Stimulated activated CD4-positive, alpha-beta T cell treated with anti-CD3 and anti-CD28 coated beads, TNF-alpha, amount 100 ng/mL, for 1 hour (primary cell): ENCODE data around the gene NOMO2.
"Not testable (repeated sequence)": the region's sequence is repeated elsewhere in the genome, so short reads cannot be mapped to it uniquely, and the experiment has no call there.

Experiments
- DNase-seq, 3 donors: peaks; one replicate each; pipeline ENCODE4 v3.0.0-alpha.2; 2020; ENCODE audit warnings: low read depth in 3 of 3, low spot score in 1 of 3

The NOMO2 gene

DNA sequence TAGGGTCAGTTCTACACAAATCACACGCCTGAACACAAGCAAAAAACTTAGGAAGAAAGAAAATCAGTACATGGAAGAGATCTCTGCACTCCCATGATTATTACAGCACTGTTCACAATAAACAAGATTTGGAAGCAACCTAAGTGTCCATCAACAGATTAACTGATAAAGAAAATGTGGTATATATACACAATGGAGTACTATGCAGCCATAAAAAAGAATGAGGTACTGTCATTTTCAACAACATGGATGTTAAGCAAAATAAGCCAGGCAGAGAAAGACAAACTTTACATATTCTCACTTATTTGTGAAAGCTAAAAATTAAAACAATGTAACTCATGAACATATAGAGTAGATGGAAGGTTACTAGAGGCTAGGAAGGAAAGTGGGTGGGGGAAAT lies 16.0 kb upstream of the NOMO2 start:
- not testable (repeated sequence) for DNase-seq

DNA sequence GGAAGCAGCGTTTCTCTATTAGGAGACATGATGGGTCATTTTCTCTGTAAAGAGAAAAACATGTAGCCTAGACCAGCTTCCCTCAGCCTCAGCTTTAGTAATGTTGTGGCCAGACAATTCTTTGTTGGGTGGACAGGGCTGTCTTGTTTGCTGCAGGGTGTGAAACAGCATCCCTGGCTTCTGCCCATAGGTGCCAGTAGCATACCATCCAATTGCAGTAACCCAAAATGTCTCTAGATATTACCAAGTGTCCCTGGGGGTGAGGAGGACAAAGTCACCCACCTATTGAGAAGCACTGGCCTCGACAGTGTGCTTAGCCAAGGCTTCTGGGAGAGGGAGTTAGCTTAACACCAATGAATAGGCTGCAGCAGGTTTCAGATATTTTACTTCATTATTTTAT lies 14.0 kb upstream of the NOMO2 start:
- not testable (repeated sequence) for DNase-seq

GRCh38 chr16:18575298-18575917 lies 13.5 kb upstream of the NOMO2 start:
- not testable (repeated sequence) for DNase-seq

- DNase-seq, result not testable (repeated sequence)
These were observed 12.0 kb upstream of the NOMO2 start for GRCh38 chr16:18573887-18574286.

- not testable (repeated sequence) for DNase-seq
These were observed 11.1 kb upstream of the NOMO2 start for GRCh38 chr16:18572973-18573372.

DNA sequence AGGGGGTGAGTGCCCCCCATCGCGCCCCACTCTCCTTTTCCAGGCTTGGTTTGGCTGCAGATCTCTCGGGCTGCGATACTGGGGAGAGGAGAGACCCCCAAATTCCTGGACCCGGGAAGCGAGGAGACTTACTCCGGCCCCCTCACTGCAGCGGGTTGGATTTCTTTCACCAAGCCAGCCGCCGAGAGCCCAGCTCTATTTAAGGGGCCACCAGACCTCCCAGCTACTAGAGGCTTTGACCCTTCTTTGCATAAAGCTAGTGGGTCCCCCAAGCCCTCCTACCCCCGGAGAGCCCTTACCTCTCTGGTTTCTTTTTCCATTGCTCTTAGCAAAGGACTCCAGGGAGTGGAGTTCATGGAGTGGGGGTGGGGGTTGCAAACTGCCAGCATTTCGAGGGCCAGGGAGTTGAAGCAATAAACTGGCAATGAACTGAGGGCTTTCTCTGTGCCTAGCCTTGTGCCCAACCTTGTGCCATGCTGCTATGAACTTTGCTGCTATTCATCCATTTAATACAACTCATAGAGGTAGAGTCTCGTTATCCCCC lies 9.5 kb upstream of the NOMO2 start:
- not testable (repeated sequence) for DNase-seq

- not testable (repeated sequence) for DNase-seq
These were observed 8.8 kb upstream of the NOMO2 start for GRCh38 chr16:18570529-18571306.

GRCh38 chr16:18560416-18561220 lies 1.3 kb downstream of the NOMO2 start:
- DNase-seq, result not testable (repeated sequence)

DNA sequence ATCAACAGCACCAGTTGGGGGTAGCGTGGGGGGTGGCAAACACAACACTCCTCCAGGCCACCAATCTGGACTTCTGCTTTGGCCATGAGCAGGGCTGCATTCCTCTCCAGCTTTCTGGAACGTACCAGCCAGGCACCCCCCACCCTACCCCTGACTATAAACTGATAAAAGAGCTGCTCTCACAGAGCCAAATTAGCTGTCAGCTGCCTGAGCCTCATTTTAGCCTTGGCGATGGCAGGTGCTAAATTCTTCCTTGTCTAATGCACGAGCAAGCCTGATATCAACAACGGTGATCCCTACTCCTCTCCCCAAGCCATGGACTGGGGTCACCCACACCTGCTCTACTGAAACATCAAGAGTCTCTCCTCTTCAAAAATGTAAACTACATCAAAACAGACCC lies 8.2 kb downstream of the NOMO2 start:
- DNase-seq, result not testable (repeated sequence)

- not testable (repeated sequence) for DNase-seq
These were observed 14.5 kb downstream of the NOMO2 start for GRCh38 chr16:18547382-18547781.

DNA sequence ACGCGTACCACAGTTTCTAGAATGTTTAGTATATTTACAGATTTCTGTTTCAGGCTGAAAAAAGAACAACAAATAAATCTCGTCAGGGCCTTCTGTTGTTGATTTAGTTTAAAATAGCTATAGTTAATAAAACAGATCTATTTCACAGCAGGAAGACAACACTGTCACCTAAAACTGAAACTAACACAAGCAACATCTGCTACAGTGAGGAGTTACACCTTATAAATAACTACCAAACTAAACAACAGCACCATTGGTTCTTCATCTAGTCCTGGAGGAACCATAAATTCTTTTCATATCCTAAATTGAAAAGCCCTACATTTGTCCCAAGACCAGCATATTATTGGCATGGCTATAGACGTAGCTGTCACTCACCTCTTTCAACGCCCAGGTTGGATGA lies 15.0 kb downstream of the NOMO2 start:
- not testable (repeated sequence) for DNase-seq

DNA sequence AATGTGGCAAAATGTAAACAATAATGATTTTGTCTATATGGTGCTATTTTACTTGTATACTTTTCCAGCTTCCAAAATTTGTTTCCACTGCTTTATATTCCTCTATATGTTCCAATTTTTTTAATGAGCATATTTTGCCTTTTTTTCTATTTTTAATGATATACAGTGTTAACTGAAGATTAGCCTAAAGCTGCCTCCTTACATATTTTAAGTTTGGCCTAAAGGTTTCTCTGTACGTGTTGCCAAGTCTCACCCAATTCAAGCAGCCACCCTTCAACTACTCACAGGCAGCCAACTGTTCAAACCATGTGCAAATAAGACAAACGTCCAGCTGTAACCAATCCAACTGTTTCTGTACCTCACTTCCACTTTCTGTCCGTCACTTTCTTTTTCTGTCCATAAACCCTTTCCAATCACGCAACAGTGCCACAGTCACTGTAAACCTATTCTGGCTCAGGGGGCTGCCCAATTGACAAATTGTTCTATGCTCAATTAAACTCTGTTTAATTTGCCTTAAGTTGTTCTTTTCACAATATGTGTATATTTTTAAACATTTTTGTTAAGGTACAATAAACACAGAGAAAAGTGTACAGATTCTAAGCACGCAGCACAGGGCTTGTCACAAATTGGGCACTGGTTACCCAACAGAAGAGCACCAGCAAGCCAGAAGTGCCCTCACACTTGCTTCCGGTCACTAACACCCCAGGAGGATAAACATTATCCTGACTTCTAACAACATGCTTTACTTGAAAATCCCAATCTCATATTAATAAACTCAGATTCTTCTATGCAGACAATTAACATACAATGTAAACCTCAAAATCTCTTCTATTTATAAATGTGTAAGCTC lies 17.4 kb downstream of the NOMO2 start:
- DNase-seq, result not testable (repeated sequence)

DNA sequence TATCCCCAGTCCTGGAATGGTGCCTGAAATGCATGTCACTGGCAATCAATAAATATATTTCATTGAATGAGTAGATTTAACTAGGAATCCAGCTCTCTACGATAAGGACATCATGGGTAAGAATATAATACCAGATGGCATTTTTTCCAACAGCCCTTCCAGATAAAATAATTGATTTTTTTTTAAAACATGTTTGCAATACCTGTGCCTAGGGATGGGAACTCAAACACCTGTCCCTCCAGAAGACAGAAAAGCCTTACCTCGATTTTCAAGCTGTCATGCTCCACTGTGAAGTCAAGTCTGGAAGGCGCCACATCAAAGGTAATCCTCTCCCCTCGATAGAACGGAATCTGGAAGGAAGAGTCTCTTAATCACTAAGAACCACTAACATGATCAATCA lies 20.0 kb downstream of the NOMO2 start:
- not testable (repeated sequence) for DNase-seq

DNA sequence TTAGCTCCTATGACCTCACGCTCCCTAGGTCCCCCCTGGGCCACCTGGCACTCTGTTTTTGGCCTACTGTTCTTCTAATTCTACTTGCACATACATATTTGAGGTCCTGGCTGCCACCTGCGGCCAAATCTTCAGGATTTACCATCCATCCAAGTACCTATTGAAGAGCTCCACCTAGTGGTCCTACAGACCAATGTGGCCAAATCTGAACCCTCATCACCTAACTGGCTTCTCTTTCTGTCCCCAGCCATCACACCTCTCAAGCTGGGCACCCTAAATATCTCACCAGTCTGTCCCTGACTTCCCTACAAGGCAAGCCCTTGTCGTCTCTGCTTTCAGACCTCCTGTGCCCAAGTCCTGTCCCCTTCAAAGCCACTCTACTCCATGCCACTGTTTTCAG lies 24.9 kb downstream of the NOMO2 start:
- DNase-seq, result not testable (repeated sequence)

- DNase-seq, result not testable (repeated sequence)
These were observed 26.3 kb downstream of the NOMO2 start for GRCh38 chr16:18535519-18536168.

GRCh38 chr16:18534308-18534707 lies 27.6 kb downstream of the NOMO2 start:
- not testable (repeated sequence) for DNase-seq

- not testable (repeated sequence) for DNase-seq
These were observed 30.6 kb downstream of the NOMO2 start for GRCh38 chr16:18531323-18531722.

- DNase-seq, result not testable (repeated sequence)
These were observed 31.6 kb downstream of the NOMO2 start for GRCh38 chr16:18530329-18530728.

DNA sequence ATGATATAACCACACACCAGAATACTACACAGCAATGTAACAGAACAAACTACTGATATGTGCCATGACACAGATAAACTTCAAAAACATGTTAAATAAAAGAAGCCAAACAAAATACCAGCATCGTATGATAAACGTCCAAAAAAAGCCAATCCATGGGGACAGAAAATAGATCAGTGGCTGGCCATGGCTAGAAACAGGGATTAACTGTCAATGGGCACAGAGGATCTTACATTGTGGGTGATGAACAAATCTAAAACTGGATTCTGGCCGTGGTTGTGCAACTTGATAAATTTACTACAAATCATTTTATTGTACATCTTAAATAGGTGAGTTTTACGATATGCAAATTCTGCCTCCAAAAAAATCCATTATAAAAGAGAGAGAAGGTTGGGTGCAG lies 35.4 kb downstream of the NOMO2 start:
- not testable (repeated sequence) for DNase-seq
